GM11168 (cell line): ENCODE measurements around the gene MATK.
"Not testable (repeated sequence)": the region's sequence is repeated elsewhere in the genome, so short reads cannot be mapped to it uniquely, and the experiment has no call there.

Experiments
- in situ Hi-C: fragments of 300-500 bp; cut with MboI; formaldehyde crosslinking; loops from one replicate; pipeline ENCODE4 v1.12.0; 2022; ENCODE audit warnings: low sequenced_read_pairs; ENCODE audit not compliant: unreplicated experiment

Gene MATK

GRCh38 chr19:3816566-3817218, 30.5 kb upstream of the MATK start:
- in situ Hi-C loops = no loop called here

DNA sequence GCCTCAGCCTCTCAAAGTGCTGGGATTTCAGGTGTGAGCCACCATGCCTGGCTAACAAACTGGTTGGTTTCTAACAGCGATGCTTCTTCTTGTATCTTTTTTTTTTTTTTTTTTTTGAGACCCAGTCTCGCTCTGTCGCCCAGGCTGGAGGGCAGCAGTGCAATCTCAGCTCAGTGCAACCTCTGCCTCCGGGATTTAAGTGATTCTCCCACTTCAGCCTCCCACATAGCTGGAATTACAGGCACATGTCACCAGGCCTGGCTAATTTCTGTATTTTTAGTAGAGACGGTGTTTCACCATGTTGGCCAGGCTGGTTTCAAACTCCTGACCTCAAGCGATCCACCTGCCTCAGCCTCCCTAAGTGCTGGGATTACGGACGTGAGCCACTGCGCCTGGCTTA, 30.0 kb upstream of the MATK start:
- in situ Hi-C loops = not testable (repeated sequence)

- in situ Hi-C loops = no loop called here
These were observed 28.5 kb upstream of the MATK start for GRCh38 chr19:3814648-3815047.

- in situ Hi-C loops = no loop called here
These were observed 27.6 kb upstream of the MATK start for GRCh38 chr19:3813473-3814392.

DNA sequence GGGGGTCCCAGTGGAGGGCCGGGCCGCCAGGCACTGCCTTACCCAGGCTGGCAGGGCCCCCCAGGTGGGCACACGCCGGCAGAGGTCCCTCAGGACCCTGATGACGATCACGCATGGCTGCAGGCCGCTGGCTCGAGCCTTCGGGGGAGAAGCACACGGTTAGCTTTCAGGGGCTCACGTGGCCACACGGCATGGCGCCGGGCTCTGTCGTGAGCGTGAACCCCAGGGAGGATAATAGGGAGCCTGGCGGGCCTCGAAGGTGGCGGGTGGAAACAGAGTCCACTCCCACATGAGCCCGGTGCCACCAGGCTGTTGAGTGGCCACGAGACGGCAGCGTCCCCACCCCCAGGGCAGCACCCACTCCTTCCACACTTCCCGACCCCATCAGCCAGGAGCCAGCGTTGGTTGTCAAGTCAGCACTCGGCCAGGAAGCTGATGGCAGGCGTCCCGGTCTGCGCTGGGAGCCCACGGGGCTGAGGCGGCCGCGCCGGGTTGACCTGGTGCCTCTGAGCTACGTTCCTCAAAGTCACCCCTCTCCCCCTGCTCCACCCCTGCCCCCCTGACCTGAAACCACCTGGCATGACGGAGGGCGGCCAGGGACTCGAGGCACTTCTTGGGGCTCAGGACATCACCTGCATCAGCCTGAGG, 24.7 kb upstream of the MATK start:
- in situ Hi-C loops = no loop called here

- in situ Hi-C loops = no loop called here
These were observed 23.9 kb upstream of the MATK start for GRCh38 chr19:3809881-3810707.

DNA sequence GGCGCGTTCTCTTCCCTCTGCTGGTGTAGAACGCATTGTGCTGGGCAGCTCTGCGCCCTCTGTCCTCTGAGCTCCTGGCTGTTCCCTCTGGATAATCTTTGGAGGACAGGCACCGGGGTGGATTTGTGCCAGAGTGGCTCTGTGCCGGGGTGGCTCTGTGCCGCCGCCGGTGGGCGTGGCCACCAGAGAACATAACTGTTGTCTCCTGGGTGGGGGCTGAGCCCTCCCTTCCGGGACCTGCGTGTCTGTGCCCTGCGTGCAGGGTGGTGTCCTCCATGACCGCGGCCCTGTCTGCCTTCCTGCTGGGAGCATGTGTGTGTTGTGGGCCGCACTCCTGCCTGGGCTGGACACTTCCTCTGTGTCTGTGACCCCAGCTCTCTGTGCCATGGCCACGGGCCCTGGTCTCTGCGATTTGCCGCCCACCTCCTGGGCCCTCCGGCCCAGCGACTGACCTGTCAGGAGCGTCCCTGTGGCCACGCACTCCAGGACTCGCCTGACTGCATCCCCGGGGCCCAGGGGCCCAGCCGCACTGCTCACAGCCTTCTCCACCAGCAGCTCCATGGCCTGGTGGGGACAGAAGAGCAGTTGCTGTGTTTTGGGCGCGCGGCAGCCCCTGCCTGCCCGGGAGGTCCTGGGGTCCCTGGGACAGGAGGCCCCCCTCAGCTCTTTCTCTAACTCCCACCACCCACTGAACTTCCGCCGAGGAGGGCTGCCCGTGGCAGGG, 22.4 kb upstream of the MATK start:
- in situ Hi-C loops = no loop called here

DNA sequence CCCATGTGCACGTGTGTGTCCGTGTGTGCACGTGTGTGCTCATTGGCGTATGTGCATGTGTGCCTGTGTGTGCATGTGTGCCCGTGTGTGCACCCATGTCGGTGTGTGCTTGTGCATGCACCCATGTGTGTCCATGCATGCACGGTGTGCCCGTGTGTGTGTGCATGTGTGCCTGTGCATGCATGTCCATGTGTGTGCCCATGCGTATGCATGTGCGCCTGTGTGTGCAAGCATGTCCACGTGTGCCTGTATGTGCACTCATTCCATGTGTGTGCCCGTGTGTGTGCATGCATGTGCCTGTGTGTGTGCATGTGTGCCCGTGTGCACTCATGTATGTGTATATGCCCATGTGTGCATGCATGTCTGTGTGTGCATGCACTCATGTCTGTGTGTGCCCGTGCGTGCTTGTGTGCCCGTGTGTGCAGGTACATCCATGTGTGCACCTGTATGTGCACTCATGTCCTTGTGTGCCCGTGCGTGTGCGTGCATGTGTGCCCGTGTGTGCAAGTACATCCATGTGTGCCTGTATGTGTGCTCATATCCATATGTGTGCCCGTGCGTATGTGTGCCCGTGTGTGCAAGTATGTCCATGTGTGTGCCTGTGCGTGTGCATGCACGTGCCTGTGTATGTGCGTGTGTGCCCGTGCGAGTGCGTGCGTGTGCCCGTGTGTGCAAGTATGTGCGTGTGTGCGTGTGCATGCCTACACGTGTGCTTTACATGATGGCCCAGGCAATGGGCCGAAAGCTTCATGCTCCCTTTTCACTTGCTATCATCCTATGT, 21.6 kb upstream of the MATK start:
- in situ Hi-C loops = no loop called here

DNA sequence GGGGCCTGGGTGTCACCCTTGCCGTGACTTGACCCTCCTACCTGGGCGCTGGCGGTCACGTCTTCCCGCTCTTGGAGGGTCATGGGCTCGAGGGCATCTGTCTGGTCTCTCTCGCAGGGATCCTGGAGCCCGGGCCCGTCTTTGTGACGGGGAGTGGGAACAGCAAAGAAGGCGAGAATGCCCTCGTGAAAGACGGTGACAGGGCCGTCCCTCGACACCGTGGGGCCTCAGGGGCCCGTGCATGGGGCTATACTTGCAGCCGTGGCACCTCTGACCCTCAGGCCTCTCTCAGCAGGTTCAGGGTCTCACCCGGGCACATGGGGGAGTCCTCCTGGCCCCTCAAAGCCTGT, 20.9 kb upstream of the MATK start:
- in situ Hi-C loops = no loop called here

GRCh38 chr19:3805859-3806258, 19.7 kb upstream of the MATK start:
- in situ Hi-C loops = no loop called here

DNA sequence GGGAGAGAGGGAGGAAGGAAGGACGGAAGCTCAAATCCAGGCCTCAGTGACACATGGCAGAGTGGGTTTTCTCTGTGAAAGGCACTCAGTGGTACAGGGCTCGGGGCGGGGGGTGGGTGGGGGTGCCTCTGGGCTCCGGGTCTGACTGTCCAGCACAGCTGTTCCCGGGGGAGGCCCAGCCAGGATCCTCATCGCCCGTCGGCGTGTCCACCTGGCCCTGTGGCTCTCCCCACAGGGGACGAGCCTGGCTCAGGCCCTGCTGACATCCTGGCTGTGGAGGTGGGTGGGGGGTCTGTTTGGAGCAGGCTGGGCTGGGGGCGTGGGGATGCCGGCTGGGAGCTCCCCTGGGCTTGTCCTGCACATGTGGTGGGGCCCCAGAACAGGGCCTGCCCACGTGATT, 18.2 kb upstream of the MATK start:
- in situ Hi-C loops = no loop called here

GRCh38 chr19:3803986-3804385, 17.8 kb upstream of the MATK start:
- in situ Hi-C loops = no loop called here

GRCh38 chr19:3803114-3803888, 17.1 kb upstream of the MATK start:
- in situ Hi-C loops = no loop called here

DNA sequence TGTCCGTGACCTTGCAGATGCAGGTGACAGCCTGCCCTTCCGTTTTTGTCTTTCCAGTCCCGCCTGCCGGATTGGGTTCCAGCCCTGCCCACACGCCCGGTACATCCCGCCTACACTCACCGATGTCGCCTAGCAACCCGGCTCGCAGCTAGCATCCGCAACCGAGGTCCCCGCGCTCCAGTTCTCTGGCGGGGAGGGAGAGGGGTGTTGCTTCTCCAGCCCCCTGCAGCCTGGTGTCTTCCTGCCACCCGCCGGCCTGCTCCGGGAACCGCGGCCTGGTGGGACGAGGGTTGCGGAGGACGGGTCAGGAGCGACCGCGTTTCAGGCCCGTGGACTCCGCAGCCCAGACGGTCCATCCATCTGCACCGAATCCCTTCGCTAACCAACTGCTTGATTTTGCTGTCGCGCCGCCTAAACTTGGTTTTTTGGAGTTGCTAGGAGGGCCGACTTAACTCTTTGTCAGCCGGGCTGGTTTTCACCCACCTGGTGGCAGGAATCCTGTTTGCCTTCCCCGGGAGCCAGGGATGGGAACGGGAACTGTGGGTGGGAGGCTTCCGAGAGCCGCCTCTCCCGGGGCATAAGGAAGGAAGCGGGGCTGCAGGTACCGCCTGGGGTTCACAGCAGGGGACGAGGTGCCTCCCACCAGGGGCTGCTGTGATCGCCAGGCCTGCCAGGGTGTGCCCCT, 15.4 kb upstream of the MATK start:
- in situ Hi-C loops = no loop called here

DNA sequence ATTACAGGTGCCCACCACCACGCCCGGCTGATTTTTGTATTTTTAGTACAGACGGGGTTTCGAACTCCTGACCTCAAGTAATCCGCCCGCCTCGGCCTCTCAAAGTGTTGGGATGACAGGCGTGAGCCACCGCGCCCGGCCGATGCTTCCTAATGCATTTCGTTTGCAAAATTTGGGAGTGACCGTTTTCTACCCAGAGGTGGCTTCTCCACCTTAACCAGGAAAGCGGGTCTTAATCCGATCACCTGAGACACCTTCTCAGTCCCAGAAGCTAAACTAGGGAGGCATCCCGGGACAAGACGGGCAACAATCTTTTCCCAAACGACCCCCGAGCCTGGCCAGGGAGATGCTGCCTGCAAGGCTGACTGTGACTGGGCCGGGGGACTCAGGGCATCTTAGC, 14.8 kb upstream of the MATK start:
- in situ Hi-C loops = no loop called here

- in situ Hi-C loops = no loop called here
These were observed 12.0 kb upstream of the MATK start for GRCh38 chr19:3798137-3798536.

GRCh38 chr19:3796358-3796757, 10.2 kb upstream of the MATK start:
- in situ Hi-C loops = no loop called here

DNA sequence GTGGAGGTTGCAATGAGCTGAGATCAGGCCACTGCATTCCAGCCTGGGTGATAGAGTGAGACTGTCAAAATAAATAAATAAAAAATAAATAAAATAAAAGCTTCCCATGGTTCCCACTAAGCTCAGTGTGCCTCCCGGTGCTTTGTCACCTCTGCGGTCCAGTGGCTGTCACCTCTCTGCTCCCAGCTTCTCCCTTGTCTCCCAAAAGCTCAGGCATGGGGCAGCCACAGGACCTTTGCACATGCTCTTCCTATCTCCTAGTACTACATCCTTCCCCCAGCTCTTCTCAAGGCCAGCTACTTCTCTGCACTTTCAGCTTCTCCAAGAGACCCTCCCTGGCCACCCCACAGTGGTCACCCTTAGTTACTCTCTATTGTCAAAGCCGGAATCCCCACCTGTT, 7.6 kb upstream of the MATK start:
- in situ Hi-C loops = no loop called here
